Subcutaneous abdominal adipose tissue (tissue), 5 donors: Measurements from ENCODE around the gene CEP170.

Experiments used
- H3K27ac ChIP-seq: one replicate; pipeline ENCODE4 v1.7.0; 2013; ENCODE audit warnings: low read depth, mild to moderate bottlenecking, inconsistent platforms, low read length, moderate library complexity
- H3K27me3 ChIP-seq, 5 donors: one replicate each; pipeline ENCODE4 v1.7.0; 2013; ENCODE audit warnings: low read length in 5 of 5, inconsistent platforms in 1 of 5; ENCODE audit not compliant: control insufficient read depth in 5 of 5, insufficient read depth in 4 of 5
- H3K36me3 ChIP-seq, 5 donors: one replicate each; pipeline ENCODE4 v1.7.0; 2013; ENCODE audit warnings: low read length in 5 of 5; ENCODE audit not compliant: control insufficient read depth in 5 of 5, insufficient read depth in 5 of 5
- H3K4me1 ChIP-seq, 5 donors: one replicate each; pipeline ENCODE4 v1.7.0; 2013; ENCODE audit warnings: low read length in 5 of 5, mild to moderate bottlenecking in 3 of 5, moderate library complexity in 1 of 5; ENCODE audit not compliant: control insufficient read depth in 5 of 5, insufficient read depth in 5 of 5
- H3K4me3 ChIP-seq, 5 donors: one replicate each; pipeline ENCODE4 v1.7.0; 2013; ENCODE audit warnings: low read length in 5 of 5, low read depth in 1 of 5
- H3K9ac ChIP-seq, 5 donors: one replicate each; pipeline ENCODE4 v1.7.0; 2013; ENCODE audit warnings: low read length in 5 of 5, mild to moderate bottlenecking in 4 of 5, moderate library complexity in 3 of 5
- H3K9me3 ChIP-seq, 5 donors: one replicate each; pipeline ENCODE4 v1.7.0; 2013; ENCODE audit warnings: low read length in 5 of 5; ENCODE audit not compliant: control insufficient read depth in 5 of 5
- donor health status: healthy.
- donor health status: healthy.
- donor health status: healthy.
- donor health status: healthy.
- donor health status: healthy.

The CEP170 gene

DNA sequence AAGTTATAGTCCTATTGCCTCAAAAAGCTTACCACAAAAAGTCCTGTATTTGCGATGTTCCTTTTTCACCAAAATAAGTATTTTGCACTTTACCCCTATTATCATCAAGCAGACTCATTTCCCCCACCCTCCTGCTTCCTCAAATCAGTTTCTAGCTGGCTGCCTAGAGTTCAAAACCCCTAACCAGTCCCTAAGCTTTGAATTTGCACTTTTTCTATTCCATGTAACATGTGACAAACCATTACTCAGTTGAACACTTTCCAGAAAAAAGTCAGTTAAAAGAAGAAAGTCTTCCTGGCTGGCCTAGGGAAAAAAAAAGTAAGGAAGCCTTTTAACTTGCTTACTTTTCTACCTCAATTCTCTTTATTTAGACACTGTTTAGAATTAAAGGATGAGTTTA, 8.2 kb downstream of the CEP170 start:
- no peak overlapping the region for H3K4me3 ChIP-seq
- no peaks in the 10 kb centered on the region for H3K9me3 ChIP-seq
- H3K9ac ChIP-seq, result peak overlapping the region in 1 of 5 donors; percentile 17
- peak overlapping the region; percentile 41 for H3K27ac ChIP-seq
- peaks cover 0 to 21% (median 18%) of the 10 kb centered on the region in 5 donors for H3K4me1 ChIP-seq
- no peaks in the 10 kb centered on the region for H3K27me3 ChIP-seq
- H3K36me3 ChIP-seq, result no peaks in the 10 kb centered on the region

DNA sequence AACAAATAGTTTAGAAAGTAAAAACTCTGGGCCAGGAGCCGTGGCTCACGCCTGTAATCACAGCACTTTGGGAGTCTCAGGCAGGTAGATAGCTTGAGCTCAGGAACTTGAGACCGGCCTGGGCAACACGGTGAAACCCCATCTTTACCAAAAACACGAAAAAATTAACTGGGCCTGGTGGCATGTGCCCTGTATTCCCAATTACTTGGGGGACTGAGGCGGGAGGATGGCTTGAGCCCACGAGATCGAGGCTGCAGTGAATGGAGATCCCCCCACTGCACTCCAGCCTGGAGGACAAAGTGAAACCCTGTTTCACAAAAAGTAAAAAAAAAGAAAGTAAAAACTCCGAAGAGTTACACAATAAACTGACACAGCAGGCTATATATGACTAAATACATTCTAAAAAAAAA, 10.6 kb downstream of the CEP170 start:
- Histone ChIP-seq H3K36me3 (no peaks in the 10 kb centered on the region), H3K4me3 (no peak overlapping the region), H3K9ac (peak overlapping the region in 1 of 5 donors; percentile 5), H3K27ac (no peak overlapping the region), H3K4me1 (peaks cover 0 to 21% (median 18%) of the 10 kb centered on the region in 5 donors), H3K9me3 (no peaks in the 10 kb centered on the region), H3K27me3 (no peaks in the 10 kb centered on the region)

DNA sequence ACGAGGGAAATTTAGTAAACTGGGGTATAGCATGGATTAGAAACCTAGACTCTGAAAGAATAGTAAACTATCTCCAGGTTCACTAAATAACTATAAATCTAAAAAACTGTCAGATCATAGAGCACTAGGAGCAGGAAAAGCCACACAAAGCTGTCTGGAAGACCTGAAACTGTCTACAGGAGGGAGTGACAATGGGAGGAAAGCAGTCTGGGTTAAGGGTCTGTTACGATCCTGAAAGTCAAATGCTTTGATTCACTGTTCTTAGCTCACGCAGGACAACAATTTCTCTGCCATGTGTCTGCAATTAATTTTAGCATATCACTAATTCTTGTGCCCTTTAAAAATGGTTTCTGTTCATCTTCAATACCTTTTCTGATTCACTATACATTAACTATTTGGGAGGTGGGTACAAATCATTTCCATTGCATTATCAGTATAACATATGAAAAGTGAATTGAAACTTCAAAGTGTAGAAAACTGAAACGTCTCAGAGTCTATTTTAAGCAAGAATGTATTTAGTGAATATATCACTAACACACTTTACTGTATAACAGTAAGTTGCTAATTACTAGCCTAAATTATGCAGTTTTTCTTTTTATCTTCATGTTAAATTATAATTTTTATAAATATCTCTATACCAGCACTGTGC, 18.4 kb downstream of the CEP170 start:
- H3K4me1 ChIP-seq, result peaks cover 0 to 20% (median 14%) of the 10 kb centered on the region in 5 donors
- H3K9me3 ChIP-seq, result peaks cover 0 to 11% (median 4%) of the 10 kb centered on the region in 5 donors
- H3K27ac ChIP-seq, result peak overlapping the region; percentile 25
- no peaks in the 10 kb centered on the region for H3K27me3 ChIP-seq
- H3K9ac ChIP-seq, result peak overlapping the region in 4 of 5 donors; percentile 6 to 20 (median 10)
- no peak overlapping the region for H3K4me3 ChIP-seq
- peaks cover 0 to 4% (median 0%) of the 10 kb centered on the region in 5 donors for H3K36me3 ChIP-seq

DNA sequence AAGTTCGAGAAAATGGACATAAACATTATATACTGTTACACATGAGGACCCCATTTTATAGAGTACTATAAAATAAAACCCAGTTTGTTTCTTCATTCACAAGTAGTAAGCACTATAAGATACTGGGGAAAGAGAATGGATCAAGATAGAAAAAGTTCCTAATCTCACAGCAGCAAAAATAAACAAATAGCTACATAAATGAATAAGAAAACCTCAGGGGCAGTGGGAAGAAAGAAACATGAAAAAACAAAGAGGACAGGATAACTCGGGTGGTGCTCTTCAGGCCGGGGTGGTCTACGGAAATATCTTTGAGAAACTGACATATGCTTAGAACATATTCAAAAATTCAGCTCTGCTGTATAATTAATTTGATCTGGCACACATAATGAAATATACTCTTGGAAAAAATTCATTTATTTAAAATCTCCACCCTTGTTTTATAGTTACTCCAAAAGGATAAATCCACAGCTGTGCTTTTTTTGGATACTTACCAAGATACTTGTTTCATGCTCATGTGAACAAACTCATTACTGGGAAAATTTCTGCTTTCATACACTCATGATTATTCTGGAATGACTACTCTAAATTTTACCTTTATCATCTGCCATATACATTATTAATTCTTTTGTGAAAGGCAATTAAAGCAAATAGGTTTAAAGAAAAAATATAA, 20.0 kb downstream of the CEP170 start:
- Histone ChIP-seq H3K4me1 (peaks cover 0 to 20% (median 14%) of the 10 kb centered on the region in 5 donors), H3K9ac (no peak overlapping the region), H3K27ac (no peak overlapping the region), H3K9me3 (peaks cover 5 to 24% (median 12%) of the 10 kb centered on the region in 5 donors), H3K27me3 (no peaks in the 10 kb centered on the region), H3K36me3 (peaks cover 0 to 7% (median 0%) of the 10 kb centered on the region in 5 donors), H3K4me3 (no peak overlapping the region)

DNA sequence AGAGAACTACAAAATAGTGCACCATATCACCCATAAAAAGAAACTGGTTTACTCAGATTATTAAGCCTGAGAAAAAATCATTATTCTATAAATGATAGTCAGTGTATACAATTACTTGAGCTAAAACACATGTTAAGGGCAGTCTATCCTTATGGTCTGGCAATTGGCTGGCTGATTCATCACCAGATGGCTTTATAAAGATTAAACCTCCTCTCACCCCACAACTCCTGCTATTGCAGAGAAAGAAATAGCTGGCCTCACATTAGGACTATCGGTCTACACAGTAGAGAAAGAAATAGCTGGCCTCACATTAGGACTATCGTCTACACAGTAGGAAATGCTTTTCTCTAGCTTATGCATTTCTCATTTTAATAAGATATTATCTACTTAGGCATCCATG, 21.2 kb downstream of the CEP170 start:
- Histone ChIP-seq H3K9me3 (peaks cover 5 to 32% (median 20%) of the 10 kb centered on the region in 5 donors), H3K36me3 (peaks cover 0 to 7% (median 0%) of the 10 kb centered on the region in 5 donors), H3K27me3 (no peaks in the 10 kb centered on the region), H3K4me1 (peaks cover 0 to 20% (median 14%) of the 10 kb centered on the region in 5 donors), H3K27ac (no peak overlapping the region), H3K9ac (no peak overlapping the region), H3K4me3 (no peak overlapping the region)

DNA sequence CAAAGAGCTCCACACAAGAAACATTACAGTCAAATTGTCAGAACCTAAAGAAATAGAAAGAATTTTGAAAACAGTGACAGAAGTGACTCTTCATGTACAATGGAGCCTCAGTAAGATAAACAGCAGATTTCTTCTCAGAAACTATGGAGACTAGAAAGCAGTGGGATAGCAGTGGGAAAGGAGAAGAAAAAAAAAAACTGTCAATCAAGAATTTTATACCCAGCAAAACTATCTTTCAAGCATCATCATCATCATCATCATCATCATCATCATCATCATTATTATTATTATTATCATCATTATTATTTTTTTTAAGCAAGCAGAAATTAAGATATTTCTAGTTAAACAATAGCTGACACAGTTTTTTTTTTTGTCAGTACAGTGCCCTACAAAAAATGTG, 24.2 kb downstream of the CEP170 start:
- no peak overlapping the region for H3K27ac ChIP-seq
- peaks cover 0 to 7% (median 0%) of the 10 kb centered on the region in 5 donors for H3K36me3 ChIP-seq
- H3K4me1 ChIP-seq, result peaks cover 0 to 9% (median 2%) of the 10 kb centered on the region in 5 donors
- peaks cover 5 to 32% (median 20%) of the 10 kb centered on the region in 5 donors for H3K9me3 ChIP-seq
- H3K4me3 ChIP-seq, result no peak overlapping the region
- H3K27me3 ChIP-seq, result no peaks in the 10 kb centered on the region
- H3K9ac ChIP-seq, result no peak overlapping the region

DNA sequence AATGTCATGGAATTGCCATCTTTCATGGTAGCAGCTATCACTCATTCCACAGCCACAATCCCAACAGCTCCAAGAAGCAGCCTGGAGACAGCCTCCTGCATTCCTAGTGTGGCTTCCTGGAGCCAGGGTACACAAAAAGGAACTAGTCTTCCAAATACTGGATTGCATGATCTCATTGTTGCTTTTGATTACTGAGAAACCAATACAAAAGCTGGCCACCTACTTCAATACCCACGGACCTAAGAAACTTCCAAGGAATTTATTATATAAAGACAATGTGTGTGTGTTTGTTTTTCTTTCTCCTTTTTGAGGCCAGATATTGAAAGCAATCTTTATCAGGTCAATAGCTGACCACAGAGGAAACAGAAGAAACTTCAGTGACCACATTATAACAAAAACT, 25.6 kb downstream of the CEP170 start:
- Histone ChIP-seq H3K4me3 (no peak overlapping the region), H3K27me3 (no peaks in the 10 kb centered on the region), H3K4me1 (no peaks in the 10 kb centered on the region), H3K9ac (no peak overlapping the region), H3K36me3 (peaks cover 0 to 7% (median 0%) of the 10 kb centered on the region in 5 donors), H3K9me3 (peaks cover 5 to 32% (median 20%) of the 10 kb centered on the region in 5 donors), H3K27ac (no peak overlapping the region)

DNA sequence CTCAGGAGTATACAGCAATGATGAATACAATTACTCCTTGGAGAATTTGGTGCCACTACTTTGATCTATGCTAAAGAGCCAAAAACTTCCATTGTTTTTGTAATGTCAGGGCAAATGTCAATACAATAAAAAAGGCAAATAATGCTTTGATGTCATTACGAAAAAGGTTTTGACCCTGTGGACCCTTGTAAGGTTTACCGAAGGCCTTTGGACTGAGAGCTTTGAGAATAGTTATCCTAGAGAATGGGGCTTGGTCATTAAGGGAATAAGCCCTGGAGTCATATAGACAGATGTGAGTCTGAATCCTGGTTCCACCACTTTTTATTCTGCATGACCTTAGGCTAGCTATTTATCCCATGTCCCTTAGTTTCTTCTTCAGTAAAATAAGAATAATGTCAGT, 27.5 kb downstream of the CEP170 start:
- no peak overlapping the region for H3K27ac ChIP-seq
- H3K27me3 ChIP-seq, result no peaks in the 10 kb centered on the region
- no peaks in the 10 kb centered on the region for H3K4me1 ChIP-seq
- H3K9me3 ChIP-seq, result peaks cover 5 to 27% (median 18%) of the 10 kb centered on the region in 5 donors
- H3K4me3 ChIP-seq, result no peak overlapping the region
- H3K9ac ChIP-seq, result no peak overlapping the region
- peaks cover 4 to 15% (median 9%) of the 10 kb centered on the region in 5 donors for H3K36me3 ChIP-seq

DNA sequence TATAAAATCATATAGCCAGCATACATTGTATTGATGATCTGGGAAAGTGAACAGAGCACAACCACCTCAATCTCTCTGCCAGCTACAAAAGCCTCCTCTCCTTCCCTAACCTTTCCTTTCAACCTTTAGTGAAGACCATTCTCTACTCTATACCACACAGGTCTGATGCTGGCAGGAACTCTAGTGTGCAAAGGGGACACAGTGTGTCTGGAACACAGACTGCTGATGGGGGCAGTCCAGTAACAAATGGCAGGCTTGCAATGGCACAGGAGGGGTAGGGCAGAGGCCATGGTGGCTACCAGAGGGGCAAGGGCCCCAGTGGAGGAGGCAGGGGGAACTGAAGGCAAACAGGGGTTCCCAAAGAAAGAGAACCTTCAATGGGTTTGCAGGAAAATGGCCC, 37.0 kb downstream of the CEP170 start:
- H3K9ac ChIP-seq, result no peak overlapping the region
- peaks cover 18 to 31% (median 26%) of the 10 kb centered on the region in 5 donors for H3K36me3 ChIP-seq
- H3K27ac ChIP-seq, result no peak overlapping the region
- peaks cover 0 to 17% (median 12%) of the 10 kb centered on the region in 5 donors for H3K4me1 ChIP-seq
- H3K9me3 ChIP-seq, result no peaks in the 10 kb centered on the region
- H3K4me3 ChIP-seq, result peak overlapping the region in 1 of 5 donors; percentile 0
- no peaks in the 10 kb centered on the region for H3K27me3 ChIP-seq

DNA sequence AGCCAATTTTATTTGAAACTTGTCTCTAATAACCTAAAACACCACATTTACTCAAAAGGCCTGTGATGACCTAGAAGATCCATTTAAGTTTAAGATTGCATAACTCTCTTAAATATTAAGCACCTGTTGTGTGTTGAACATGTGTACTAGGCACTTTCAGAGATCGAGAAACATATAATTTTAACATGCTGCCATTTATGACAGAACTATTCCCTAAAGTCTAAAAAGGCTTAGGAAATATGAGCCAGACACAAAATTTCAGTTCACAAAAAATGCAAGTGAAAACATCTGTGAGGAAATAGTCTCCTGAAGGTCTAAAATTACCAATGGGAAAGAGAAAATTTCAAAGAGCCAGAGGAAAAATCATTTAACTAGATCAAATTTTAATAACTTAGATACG, 37.7 kb downstream of the CEP170 start:
- Histone ChIP-seq H3K27me3 (no peaks in the 10 kb centered on the region), H3K36me3 (peaks cover 14 to 28% (median 24%) of the 10 kb centered on the region in 5 donors), H3K4me3 (no peak overlapping the region), H3K27ac (no peak overlapping the region), H3K4me1 (peaks cover 0 to 22% (median 12%) of the 10 kb centered on the region in 5 donors), H3K9me3 (no peaks in the 10 kb centered on the region), H3K9ac (no peak overlapping the region)
